Epithelial cell of proximal tubule (primary cell): ENCODE data around the gene HOXD4. TPM values are rescaled to one million over a fixed set of nuclear protein-coding genes. Genes with fewer than 3 reads are reported as not detected.

ENCODE experiments used
- DNase-seq: peaks from one replicate; pipeline ENCODE4 v3.0.0-alpha.2; 2011; ENCODE audit warnings: low read depth
- H3K4me3 ChIP-seq: 2 replicates; pipeline ENCODE4 v1.5.1; 2011; ENCODE audit warnings: low read depth, mild to moderate bottlenecking, low read length
- CTCF ChIP-seq: conservative IDR thresholded peaks from 2 replicates; pipeline ENCODE4 v1.5.1; 2012; ENCODE audit warnings: low read depth, mild to moderate bottlenecking, low read length
- total RNA-seq: library from RNA; depleted of rRNA; stranded (reverse); fragments of >200 nt; gene quantifications from 2 replicates; pipeline ENCODE4 v1.2.3, GENCODE V29; 2015

HOXD4 gene
- total RNA-seq, 1 donor from 2014 or later, result 28.0 TPM

- peak overlapping the region; percentile 94 for H3K4me3 ChIP-seq
- no peak for TF ChIP-seq CTCF
- DNase-seq, result no peak
Measured at GRCh38 chr2:176138923-176139660, 12.3 kb upstream of the HOXD4 start.

GRCh38 chr2:176139661-176140512 is 11.5 kb upstream of the HOXD4 start:
- TF ChIP-seq CTCF, result no peak
- peak overlapping the region; percentile 94 for H3K4me3 ChIP-seq
- no peak for DNase-seq

DNA sequence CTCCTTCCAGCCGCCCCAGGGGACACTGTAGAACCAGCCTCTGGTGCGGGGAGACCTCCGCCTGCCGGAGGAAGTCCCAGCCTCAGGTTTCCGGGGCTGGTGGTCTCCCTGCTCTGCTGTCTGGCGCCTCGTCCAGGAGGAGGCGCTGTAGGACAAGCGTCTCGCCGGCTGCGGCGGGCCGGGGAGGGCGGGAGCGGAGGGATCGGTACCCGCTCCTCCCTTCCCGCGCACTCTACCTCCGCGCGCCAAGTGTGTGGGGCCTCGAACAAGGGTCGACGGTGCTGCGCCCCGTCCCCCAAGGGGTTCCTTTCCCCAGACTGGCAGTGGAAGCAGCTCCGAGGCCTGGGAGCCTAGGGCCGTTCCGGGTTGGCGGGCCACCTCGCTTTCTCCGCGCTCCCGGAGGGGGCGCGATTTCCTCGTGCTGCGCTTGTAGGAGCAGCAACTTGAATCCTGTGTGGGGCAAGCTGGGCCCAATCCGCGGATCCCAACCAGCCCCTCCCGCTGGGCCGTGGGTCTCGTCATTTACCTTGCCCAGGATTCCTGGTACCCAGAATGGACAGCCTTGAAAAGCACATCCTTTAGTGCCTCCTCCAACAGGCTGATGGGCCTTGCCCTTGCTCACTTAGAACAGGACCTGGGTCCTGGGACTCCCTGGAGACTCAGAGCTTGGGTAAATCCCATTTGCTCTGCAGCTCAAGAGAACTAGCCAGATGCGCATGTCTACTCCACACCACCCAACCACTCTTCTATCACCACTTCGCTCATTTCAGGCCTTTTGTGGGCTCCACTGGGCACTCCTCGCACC is 10.6 kb upstream of the HOXD4 start:
- DNase-seq, result no peak
- peak overlapping the region; percentile 94 for H3K4me3 ChIP-seq
- TF ChIP-seq CTCF, result peak; percentile 70

- DNase-seq, result no peak
- no peak for TF ChIP-seq CTCF
- no peak overlapping the region for H3K4me3 ChIP-seq
Measured at GRCh38 chr2:176142281-176142680, 9.1 kb upstream of the HOXD4 start.

DNA sequence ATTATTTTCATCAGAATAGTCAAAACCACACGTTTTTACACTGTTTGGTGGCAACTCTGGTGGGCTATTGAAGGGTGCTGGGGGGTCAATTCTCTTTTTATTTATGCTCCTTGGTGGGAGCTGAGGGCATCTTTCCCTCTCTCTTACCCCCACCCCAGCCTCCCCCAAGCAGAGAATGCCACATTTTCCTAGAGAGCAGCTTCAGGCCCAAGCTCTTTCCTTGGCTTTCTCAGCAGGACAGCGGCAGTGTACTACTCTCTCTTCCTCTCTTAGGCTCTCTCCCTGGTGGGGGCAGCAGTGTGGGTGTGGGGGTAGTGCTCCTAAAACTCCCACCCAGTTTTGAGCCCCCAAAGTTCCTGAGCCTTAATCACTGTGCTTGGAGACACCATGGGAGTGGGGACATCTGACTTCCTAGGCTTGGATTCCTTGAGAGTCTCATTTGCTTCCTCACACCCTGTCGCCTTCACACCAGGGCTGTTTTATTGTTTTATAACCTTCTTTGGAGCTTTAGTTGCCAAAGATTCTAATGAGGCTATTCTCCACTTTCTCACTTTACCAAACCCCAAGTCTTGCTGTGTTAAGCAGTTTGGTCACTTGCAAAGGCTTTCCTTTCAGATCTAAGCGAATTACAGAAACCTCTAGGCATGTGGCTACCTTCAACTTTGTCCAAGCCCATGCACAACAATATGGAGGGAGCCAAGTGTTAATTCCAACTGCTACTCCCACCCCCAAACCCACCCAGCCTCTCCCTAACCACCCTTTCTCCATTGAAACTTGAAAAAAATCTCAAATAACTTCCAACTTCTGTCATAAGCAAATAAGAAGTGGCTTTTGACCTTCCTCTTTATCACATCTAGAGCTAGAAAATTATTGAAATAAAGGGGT is 6.0 kb upstream of the HOXD4 start:
- TF ChIP-seq CTCF, result no peak
- H3K4me3 ChIP-seq, result peak overlapping the region; percentile 7
- no peak for DNase-seq

DNA sequence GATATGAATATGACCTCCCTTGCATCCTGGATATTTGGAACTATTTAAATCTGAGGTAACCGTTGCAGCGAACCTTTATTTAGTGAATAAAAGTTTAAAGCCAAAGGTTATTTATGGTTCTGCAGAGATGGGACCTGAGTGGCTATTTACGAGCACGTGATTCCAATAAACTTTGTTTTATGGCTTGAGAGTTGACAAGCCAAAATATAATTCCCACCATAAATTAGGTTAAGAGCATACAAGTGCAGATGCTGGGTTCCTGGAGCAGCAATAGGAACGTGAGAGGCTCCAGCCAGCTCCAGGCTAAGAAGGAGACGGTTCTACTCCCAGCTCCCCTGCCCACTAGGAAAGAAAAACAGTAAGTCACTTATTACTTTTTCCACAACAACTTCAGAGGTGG is 5.2 kb upstream of the HOXD4 start:
- TF ChIP-seq CTCF, result no peak
- DNase-seq, result no peak
- peak overlapping the region; percentile 70 for H3K4me3 ChIP-seq
